Sigmoid colon (tissue), 4 donors: Measurements from ENCODE around the gene PARVB.

ENCODE experiments used
- CTCF ChIP-seq, 4 experiments: fragments of 450-650 bp in 3 of 4; fragments of 200-600 bp in 1 of 4; IDR thresholded peaks; one replicate each; pipeline ENCODE4 v1.5.1; 2016 to 2019; ENCODE audit warnings: antibody characterized with exemption in 4 of 4, mild to moderate bottlenecking in 3 of 4, moderate library complexity in 2 of 4
- EP300 ChIP-seq, 4 donors: sonication (generic); formaldehyde crosslinking; IDR thresholded peaks; one replicate each; pipeline ENCODE4 v1.6.1; 2017; ENCODE audit warnings: antibody characterized with exemption in 4 of 4
- POLR2A ChIP-seq, 2 donors: fragments of 450-650 bp; IDR thresholded peaks; one replicate each; pipeline ENCODE4 v1.6.1; 2016; ENCODE audit warnings: antibody characterized with exemption in 2 of 2, mild to moderate bottlenecking in 2 of 2, moderate library complexity in 2 of 2
- POLR2AphosphoS5 ChIP-seq, 4 donors: sonication (generic); formaldehyde crosslinking; IDR thresholded peaks; one replicate each; pipeline ENCODE4 v1.6.1; 2017; ENCODE audit warnings: antibody characterized with exemption in 4 of 4

- TF ChIP-seq CTCF (IDR thresholded peaks at IDR 0.05), result no peak
- no peak for TF ChIP-seq EP300 (IDR thresholded peaks at IDR 0.05)
- no peak for TF ChIP-seq POLR2AphosphoS5 (IDR thresholded peaks at IDR 0.05)
- TF ChIP-seq POLR2A (IDR thresholded peaks at IDR 0.05), result no peak
These were observed 149.1 kb downstream of the PARVB start for GRCh38 chr22:44173154-44173553.
